ENCODE data around the gene NTF3.

NTF3 gene

DNA sequence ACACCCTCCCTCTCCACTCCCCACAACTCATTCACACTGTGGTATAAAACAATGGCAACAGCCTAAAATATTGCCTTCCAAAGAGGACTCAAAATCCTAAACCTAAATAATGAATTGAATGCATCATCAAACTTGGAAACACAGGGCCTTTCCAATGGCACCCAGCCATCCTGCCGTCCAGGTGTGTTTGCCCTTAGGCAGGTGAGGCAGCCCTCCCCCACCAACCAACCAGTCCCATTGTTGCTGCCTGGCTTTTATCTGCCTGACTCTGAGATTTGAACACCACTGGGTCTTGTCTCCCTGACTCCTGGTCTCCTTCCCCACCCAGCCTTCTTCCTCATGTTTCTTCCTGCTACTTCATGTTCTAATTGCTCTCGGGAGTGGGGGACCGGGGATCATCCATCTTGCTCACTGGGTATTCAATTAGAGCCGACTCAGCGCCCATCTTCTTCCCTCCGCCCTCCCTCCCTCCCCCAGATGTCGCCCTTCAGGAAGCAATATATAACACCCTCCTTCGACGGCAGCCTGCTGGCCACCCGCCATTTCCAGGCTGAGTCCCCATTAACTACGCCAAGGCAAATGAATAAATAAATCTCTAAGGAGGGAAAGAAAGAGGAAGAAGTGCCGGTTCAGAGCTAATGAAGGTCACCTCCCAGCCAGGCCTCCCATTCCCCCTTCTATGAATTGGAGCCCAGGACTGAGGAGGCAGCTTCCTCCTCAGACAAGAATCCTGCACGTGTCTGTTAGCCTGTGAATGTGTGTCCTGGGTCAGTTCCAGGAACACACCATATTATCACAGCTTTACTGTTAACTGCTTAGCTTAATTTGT, 36.3 kb upstream of the NTF3 start:
- no peak for TF ChIP-seq CTCF (conservative IDR thresholded peaks at IDR 0.05; ENCODE audit: low read depth, low read length)
- no peak overlapping the region for H3K4me3 ChIP-seq (ENCODE audit: low read length)
- DNase-seq (ENCODE audit: low read depth), result no peak

- no peak overlapping the region for H3K4me3 ChIP-seq (ENCODE audit: low read length)
- no peak for DNase-seq (ENCODE audit: low read depth)
- TF ChIP-seq CTCF (conservative IDR thresholded peaks at IDR 0.05; ENCODE audit: low read depth, low read length), result no peak
Observed at GRCh38 chr12:5396541-5396940, 35.4 kb upstream of the NTF3 start.

DNA sequence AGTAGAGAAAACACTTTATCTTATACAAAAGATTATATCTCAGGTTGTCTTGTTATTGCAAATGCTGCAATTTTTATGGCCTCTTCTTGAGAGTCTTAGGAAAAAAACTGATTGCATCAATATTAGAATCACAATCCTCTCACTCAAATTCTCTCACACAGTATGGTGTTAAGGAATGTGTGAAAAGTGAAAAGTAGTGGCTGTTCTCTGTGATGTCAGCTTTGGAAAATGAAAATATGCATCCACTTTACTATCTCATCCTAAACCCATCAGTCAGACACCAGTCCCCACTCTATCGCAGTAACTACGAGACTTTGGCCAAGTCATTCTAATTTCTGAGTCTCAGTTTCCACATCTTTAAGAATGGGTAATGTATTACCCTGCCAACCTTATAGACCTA, 32.6 kb upstream of the NTF3 start:
- TF ChIP-seq CTCF (conservative IDR thresholded peaks at IDR 0.05; ENCODE audit: low read depth, low read length), result no peak
- no peak overlapping the region for H3K4me3 ChIP-seq (ENCODE audit: low read length)
- DNase-seq (ENCODE audit: low read depth), result no peak

GRCh38 chr12:5402009-5402935, 29.6 kb upstream of the NTF3 start:
- DNase-seq (ENCODE audit: low read depth), result no peak
- no peak for TF ChIP-seq CTCF (conservative IDR thresholded peaks at IDR 0.05; ENCODE audit: low read depth, low read length)
- no peak overlapping the region for H3K4me3 ChIP-seq (ENCODE audit: low read length)

DNA sequence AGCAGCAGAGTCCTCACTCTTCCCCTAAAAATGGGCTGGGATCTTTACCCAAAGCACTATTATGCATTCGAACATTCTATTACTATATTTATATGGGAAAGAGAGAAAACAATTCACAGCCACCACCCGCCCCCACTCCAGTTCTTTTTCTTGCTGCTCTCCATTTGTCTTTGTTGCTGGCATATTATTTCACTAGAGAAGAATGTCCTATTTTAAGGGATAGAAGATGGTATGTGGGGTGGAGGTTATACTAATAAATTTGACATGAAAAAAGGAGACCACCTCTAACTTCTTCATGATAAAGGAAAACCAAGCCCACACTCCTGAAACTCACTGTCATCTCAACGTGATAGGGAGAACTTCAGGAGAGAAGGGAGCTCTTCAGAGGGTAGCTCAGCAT, 28.5 kb upstream of the NTF3 start:
- no peak for DNase-seq (ENCODE audit: low read depth)
- H3K4me3 ChIP-seq (ENCODE audit: low read length), result no peak overlapping the region
- TF ChIP-seq CTCF (conservative IDR thresholded peaks at IDR 0.05; ENCODE audit: low read depth, low read length), result no peak

DNA sequence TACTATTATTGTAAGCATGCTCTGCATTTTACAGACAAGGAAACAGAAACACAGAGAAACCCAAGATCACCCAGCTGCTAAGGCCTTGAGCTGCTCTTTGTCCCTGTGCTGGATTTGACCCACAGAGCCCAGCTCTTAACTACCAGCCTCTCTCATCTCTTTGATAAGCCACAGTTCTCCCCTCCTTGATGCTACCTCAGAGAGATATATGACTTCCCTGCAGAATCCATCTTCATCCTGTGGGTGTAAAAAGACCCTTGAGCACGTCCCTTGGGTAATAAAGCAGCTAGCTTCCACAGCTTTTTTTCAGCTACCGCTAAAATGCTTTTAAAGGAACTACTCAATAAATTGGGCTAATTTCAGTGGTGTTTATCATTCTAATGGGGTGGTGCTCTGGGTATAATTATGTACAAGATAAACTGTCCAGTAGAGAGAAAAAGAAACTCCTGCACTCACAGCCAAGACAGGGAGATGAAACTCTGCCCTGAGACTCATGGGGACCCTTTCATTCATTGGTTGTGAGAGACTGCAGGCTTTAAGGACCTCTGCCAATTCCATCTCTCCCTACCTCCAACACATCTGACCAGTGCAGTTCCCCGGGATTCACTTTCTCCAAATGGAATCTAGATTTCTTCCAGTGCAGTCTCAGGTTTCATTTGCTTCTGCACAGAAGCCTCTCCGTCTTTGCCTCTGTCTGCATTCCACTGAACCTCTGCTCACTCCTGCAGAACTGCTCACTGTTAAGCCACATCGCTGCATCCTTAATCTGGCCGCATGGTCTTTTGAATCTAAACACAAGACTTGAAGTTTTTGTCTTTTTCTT, 24.7 kb upstream of the NTF3 start:
- no peak overlapping the region for H3K4me3 ChIP-seq (ENCODE audit: low read length)
- DNase-seq (ENCODE audit: low read depth), result no peak
- TF ChIP-seq CTCF (conservative IDR thresholded peaks at IDR 0.05; ENCODE audit: low read depth, low read length), result no peak
